IMR-90 (cell line): Measurements from ENCODE around the gene TMEM62. TPM values are rescaled to one million over a fixed set of nuclear protein-coding genes. Genes with fewer than 3 reads are reported as not detected.

Experiments used
- ATAC-seq: fragments of 200-7000 bp; cut with Tn5 transposase; 2 replicates; pipeline ENCODE4 v1.9.1; 2020; ENCODE audit warnings: low read depth, mild to moderate bottlenecking, moderate library complexity
- BruUV-seq: library from RNA; stranded (reverse); fragments of 400-500 nt; replicated peaks from 2 replicates; lab custom pipeline; 2021; lab: Mats Ljungman, UMichigan
- CTCF ChIA-PET: fragments of 300-600 bp; formaldehyde crosslinking; extraction: SDS; loops from one replicate; lab custom pipeline; 2021; ENCODE audit warnings: antibody characterized with exemption; lab: Yijun Ruan, JAX
- POLR2A ChIA-PET: fragments of 300-600 bp; sonication (Branson Sonifier 250); formaldehyde crosslinking; loops from one replicate; lab custom pipeline; 2022; ENCODE audit warnings: antibody characterized with exemption; ENCODE audit not compliant: unreplicated experiment; lab: Charles Lee
- DNase-seq: peaks from one replicate; pipeline ENCODE4 v3.0.0; 2013
- H2AFZ ChIP-seq: replicated peaks from 2 replicates; pipeline ENCODE3; 2013; ENCODE audit warnings: low read length, mild to moderate bottlenecking; ENCODE audit not compliant: poor library complexity
- H2AK5ac ChIP-seq: 2 replicates; pipeline ENCODE4 v1.6.1; 2013; ENCODE audit warnings: low read depth, low read length, inconsistent platforms
- H2AK9ac ChIP-seq: replicated peaks from 2 replicates; pipeline ENCODE3; 2013; ENCODE audit warnings: mild to moderate bottlenecking, low read depth, low read length, moderate library complexity; ENCODE audit not compliant: poor library complexity
- H2BK120ac ChIP-seq: 2 replicates; pipeline ENCODE4 v1.6.1; 2013; ENCODE audit warnings: low read depth, low read length, inconsistent platforms
- H2BK15ac ChIP-seq: 3 replicates; pipeline ENCODE4 v1.6.1; 2013; ENCODE audit warnings: low read depth, low read length, inconsistent platforms
- H2BK20ac ChIP-seq: 2 replicates; pipeline ENCODE4 v1.6.1; 2013; ENCODE audit warnings: low read depth, mild to moderate bottlenecking, inconsistent platforms, low read length, moderate library complexity
- H2BK5ac ChIP-seq: 2 replicates; pipeline ENCODE4 v1.6.1; 2013; ENCODE audit warnings: mild to moderate bottlenecking, low read depth, low read length, inconsistent platforms; ENCODE audit not compliant: poor library complexity, severe bottlenecking
- H3K14ac ChIP-seq: replicated peaks from 2 replicates; pipeline ENCODE4 v1.6.1; 2013; ENCODE audit warnings: low read depth, low read length, inconsistent platforms
- H3K18ac ChIP-seq: 2 replicates; pipeline ENCODE4 v1.6.1; 2013; ENCODE audit warnings: low read depth, low read length, control low read depth
- H3K23ac ChIP-seq: 2 replicates; pipeline ENCODE4 v1.6.1; 2013; ENCODE audit warnings: low read depth, low read length, inconsistent platforms
- H3K27ac ChIP-seq: 2 replicates; pipeline ENCODE4 v1.5.1; 2013; ENCODE audit warnings: mild to moderate bottlenecking, control low read depth, low read length; ENCODE audit not compliant: insufficient read depth
- H3K27me3 ChIP-seq: 2 replicates; pipeline ENCODE4 v1.6.1; 2013; ENCODE audit warnings: low read length; ENCODE audit not compliant: control insufficient read depth, insufficient read depth
- H3K36me3 ChIP-seq: 2 replicates; pipeline ENCODE4 v1.6.1; 2013; ENCODE audit warnings: low read length, mixed read lengths; ENCODE audit not compliant: control insufficient read depth, insufficient read depth
- H3K4ac ChIP-seq: 2 replicates; pipeline ENCODE4 v1.6.1; 2013; ENCODE audit warnings: low read depth, low read length, inconsistent platforms
- H3K4me1 ChIP-seq: 2 replicates; pipeline ENCODE4 v1.6.1; 2013; ENCODE audit warnings: low read length, mixed read lengths; ENCODE audit not compliant: control insufficient read depth, insufficient read depth
- H3K4me2 ChIP-seq: 2 replicates; pipeline ENCODE4 v1.6.1; 2013; ENCODE audit warnings: low read depth, mild to moderate bottlenecking, control low read depth, low read length, moderate library complexity
- H3K4me3 ChIP-seq: 2 replicates; pipeline ENCODE4 v1.5.1; 2013; ENCODE audit warnings: low read depth, mild to moderate bottlenecking, control low read depth, low read length, moderate library complexity; ENCODE audit not compliant: insufficient read depth
- H3K56ac ChIP-seq: 2 replicates; pipeline ENCODE4 v1.6.1; 2013; ENCODE audit warnings: low read length, inconsistent platforms; ENCODE audit not compliant: insufficient read depth; ENCODE audit errors: extremely low read depth
- H3K79me1 ChIP-seq, 2 experiments: 2 replicates each; pipeline ENCODE4 v1.6.1; 2013; ENCODE audit warnings: low read length in 2 of 2, inconsistent platforms in 1 of 2, low read depth in 1 of 2
- H3K9ac ChIP-seq: 2 replicates; pipeline ENCODE4 v1.6.1; 2013; ENCODE audit warnings: low read depth, low read length, control low read depth
- H3K9me1 ChIP-seq: 2 replicates; pipeline ENCODE4 v1.6.1; 2013; ENCODE audit warnings: low read length, inconsistent platforms; ENCODE audit not compliant: insufficient read depth
- H3K9me3 ChIP-seq: 2 replicates; pipeline ENCODE4 v1.6.1; 2013; ENCODE audit warnings: low read length; ENCODE audit not compliant: control insufficient read depth, insufficient read depth
- H4K20me1 ChIP-seq: 2 replicates; pipeline ENCODE4 v1.6.1; 2013; ENCODE audit warnings: low read length, inconsistent platforms; ENCODE audit not compliant: insufficient read depth
- H4K5ac ChIP-seq: 2 replicates; pipeline ENCODE4 v1.6.1; 2013; ENCODE audit warnings: mild to moderate bottlenecking, low read depth, low read length, control low read depth
- H4K8ac ChIP-seq, 2 experiments: 2 replicates each; pipeline ENCODE4 v1.6.1; 2013; ENCODE audit warnings: low read depth in 2 of 2, low read length in 2 of 2, control low read depth in 1 of 2, inconsistent platforms in 1 of 2
- H4K91ac ChIP-seq: 2 replicates; pipeline ENCODE4 v1.6.1; 2013; ENCODE audit warnings: low read depth, low read length, inconsistent platforms; ENCODE audit not compliant: insufficient read depth
- BHLHE40 ChIP-seq: fragments of 150-350 bp; IDR thresholded peaks from 2 replicates; pipeline ENCODE4 v1.6.1; 2016; ENCODE audit warnings: mild to moderate bottlenecking, low read depth, low read length
- CTCF ChIP-seq: conservative IDR thresholded peaks from 2 replicates; pipeline ENCODE4 v1.5.1; 2012; ENCODE audit warnings: mild to moderate bottlenecking, low read depth, low read length, improper control_type of control experiment
- ELK1 ChIP-seq: fragments of 150-350 bp; IDR thresholded peaks from 2 replicates; pipeline ENCODE4 v1.6.1; 2016; ENCODE audit warnings: low read depth, mild to moderate bottlenecking, low read length, moderate library complexity, borderline replicate concordance
- MXI1 ChIP-seq: IDR thresholded peaks from 2 replicates; pipeline ENCODE4 v1.6.1; 2012; ENCODE audit warnings: low read depth, mild to moderate bottlenecking, low read length, moderate library complexity, borderline replicate concordance
- POLR2A ChIP-seq: IDR thresholded peaks from 2 replicates; pipeline ENCODE4 v1.6.1; 2012; ENCODE audit warnings: mild to moderate bottlenecking, low read depth, low read length
- RCOR1 ChIP-seq: IDR thresholded peaks from 2 replicates; pipeline ENCODE4 v1.6.1; 2012; ENCODE audit warnings: mild to moderate bottlenecking, low read length, improper control_type of control experiment; ENCODE audit not compliant: insufficient replicate concordance
- WGBS, 2 experiments: methylation state at CpG; one replicate each; pipeline versions ENCODE4 v1.1.5 to v1.1.7; 2013; ENCODE audit warnings: missing lambda C conversion rate in 2 of 2; ENCODE audit not compliant: insufficient read length in 1 of 2; ENCODE audit errors: extremely low coverage in 2 of 2; 5-methylcytosine and 5-hydroxymethylcytosine counted together
- dilution Hi-C: fragments of 300-500 bp; cut with HindIII; formaldehyde crosslinking; loops from one replicate; pipeline ENCODE4 v1.14.3; 2018; ENCODE audit warnings: low sequenced_read_pairs; ENCODE audit not compliant: unreplicated experiment
- in situ Hi-C: fragments of 300-500 bp; cut with MboI; formaldehyde crosslinking; loops from 3 replicates; pipeline ENCODE4 v1.14.3; 2019; ENCODE audit warnings: low sequenced_read_pairs, inconsistent platforms, mixed read lengths
- intact Hi-C: fragments of 100-400 bp; cut with micrococcal nuclease; formaldehyde crosslinking; loops from 2 replicates; pipeline ENCODE4 v1.10.0; 2022
- polyA plus RNA-seq, 3 experiments: library from polyadenylated mRNA; depleted of rRNA; stranded (reverse); fragments of >200 nt; gene quantifications; 2 replicates each; pipeline ENCODE4 v1.2.3, GENCODE V29; 2012; ENCODE audit warnings: low replicate concordance in 1 of 3
- total RNA-seq: library from RNA; depleted of rRNA; stranded (reverse); fragments of >200 nt; gene quantifications from 2 replicates; pipeline ENCODE4 v1.2.3, GENCODE V29; 2012

The TMEM62 gene
- total and polyA plus RNA-seq, 2 of the 4 experiments (the other 2 are of a cell fraction), result 3.7 to 5.6 TPM

- DNase-seq (no peak), ATAC-seq (no peak)
- no peak overlapping the region for H2AK5ac ChIP-seq
- BruUV-seq, result no TSS peak
- 100% methylated on average over 1 of the region's 3 CpGs; no CpG with 5 or more reads in 1 of the 2 experiments for WGBS, 2 experiments
- no peak overlapping the region for H3K23ac ChIP-seq
- H4K20me1 ChIP-seq, result no peaks in the 10 kb centered on the region
- no peaks in the 10 kb centered on the region for H3K9me3 ChIP-seq
- no peak overlapping the region for H2AFZ ChIP-seq
- no peak overlapping the region for H2BK20ac ChIP-seq
- H3K4me2 ChIP-seq, result no peak overlapping the region
- H4K5ac ChIP-seq, result no peak overlapping the region
- in situ Hi-C loops, result no loop called here
- no peaks in the 10 kb centered on the region for H3K36me3 ChIP-seq
- dilution Hi-C loops, result no loop called here
- peaks cover 7% of the 10 kb centered on the region; the same call in 1 of the 2 replicates for H3K9me1 ChIP-seq
- no peak overlapping the region for H3K4me3 ChIP-seq
- no peak overlapping the region for H3K18ac ChIP-seq
- H3K27ac ChIP-seq, result no peak overlapping the region
- H3K27me3 ChIP-seq, result no peaks in the 10 kb centered on the region
- H3K9ac ChIP-seq, result no peak overlapping the region
- no peaks in the 10 kb centered on the region for H3K4me1 ChIP-seq
- no peak overlapping the region for H4K8ac ChIP-seq
- no peak overlapping the region for H2BK15ac ChIP-seq
- no peak overlapping the region for H2BK120ac ChIP-seq
- H3K56ac ChIP-seq, result no peak overlapping the region
- H2AK9ac ChIP-seq, result no peak overlapping the region
- ChIA-PET POLR2A (no interaction called here), CTCF (no interaction called here)
- no peak overlapping the region for H3K4ac ChIP-seq
- no peak overlapping the region for H4K91ac ChIP-seq
- H3K14ac ChIP-seq, result no peak overlapping the region
- H2BK5ac ChIP-seq, result no peak overlapping the region
- H3K79me1 ChIP-seq, result peaks cover 8 to 10% of the 10 kb centered on the region in 2 experiments
- intact Hi-C loops, result loop anchor here (5.0 to 10.0 kb wide), 2 partner anchors 36 to 88 kb away; no protein-coding TSS in a partner anchor
- TF ChIP-seq ELK1 (no peak), POLR2A (no peak), BHLHE40 (no peak), RCOR1 (no peak), MXI1 (no peak), CTCF (no peak)
Observed at GRCh38 chr15:43183270-43183669, 49.9 kb downstream of the TMEM62 start.
